Activated T-helper 1 cell treated with anti-CD3 and anti-CD28 coated beads, Interleukin-12 subunit alpha, Interleukin-12 subunit beta, Interleukin-2, Interleukin-4 antibody, amounts not matched to agents 30 ng/mL and 10 ng/mL and 1 ng/mL, durations not matched to agents 14 hours and 24 hours and 36 hours (primary cell): ENCODE results near the gene ENPP1. TPM values are rescaled to one million over a fixed set of nuclear protein-coding genes. Genes with fewer than 3 reads are reported as not detected.

Experiments used
- DNase-seq: peaks from one replicate; pipeline ENCODE4 v3.0.0; 2021; ENCODE audit warnings: low spot score
- H3K27ac Mint-ChIP-seq: one replicate; pipeline ENCODE4 v1.8.0; 2021; ENCODE audit warnings: mild to moderate bottlenecking, mixed read lengths
- H3K27me3 Mint-ChIP-seq: one replicate; pipeline ENCODE4 v1.8.0; 2022; ENCODE audit warnings: mild to moderate bottlenecking, moderate library complexity, mixed read lengths; ENCODE audit not compliant: insufficient read depth
- H3K36me3 Mint-ChIP-seq: one replicate; pipeline ENCODE4 v1.8.0; 2021; ENCODE audit warnings: low read depth, mixed read lengths
- H3K4me1 Mint-ChIP-seq: one replicate; pipeline ENCODE4 v1.8.0; 2021; ENCODE audit warnings: low read depth, mixed read lengths
- H3K4me3 Mint-ChIP-seq: one replicate; pipeline ENCODE4 v1.8.0; 2021; ENCODE audit warnings: mild to moderate bottlenecking, moderate library complexity, mixed read lengths
- H3K9me3 Mint-ChIP-seq: one replicate; pipeline ENCODE4 v1.8.0; 2021; ENCODE audit warnings: mixed read lengths
- intact Hi-C: fragments of 100-400 bp; cut with micrococcal nuclease; formaldehyde crosslinking; loops from one replicate; pipeline ENCODE4 v1.15.1; 2024
- total RNA-seq: library from RNA; stranded (reverse); gene quantifications from 2 replicates; pipeline ENCODE4 v1.2.3, GENCODE V29; 2022

The ENPP1 gene
- total RNA-seq, 1 donor from 2014 or later = 1.0 TPM

DNA sequence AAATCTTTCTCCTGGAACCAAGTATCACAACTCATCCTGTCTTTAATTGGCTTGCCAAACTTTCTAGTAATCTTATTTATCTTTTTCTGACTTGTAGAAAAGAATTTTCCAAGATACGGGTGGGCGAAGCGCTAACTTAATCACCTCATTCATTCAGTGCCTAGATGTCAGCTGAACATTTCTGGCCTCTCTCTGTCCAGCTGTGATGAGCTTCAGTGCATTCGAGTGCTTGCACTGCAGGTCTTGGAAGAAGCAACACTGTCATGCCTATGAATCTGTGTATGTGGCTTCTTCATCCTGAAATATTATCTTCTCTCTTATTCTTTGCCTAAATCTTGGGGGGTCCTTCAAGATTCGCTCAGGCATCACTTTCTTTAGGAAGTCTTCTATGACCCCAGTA, 16.3 kb upstream of the ENPP1 start:
- Mint-ChIP-seq H3K4me1 (no peaks in the 10 kb centered on the region), H3K36me3 (no peaks in the 10 kb centered on the region), H3K9me3 (no peaks in the 10 kb centered on the region), H3K27me3 (no peaks in the 10 kb centered on the region), H3K27ac (no peak overlapping the region), H3K4me3 (no peak overlapping the region)
- intact Hi-C loops = no loop called here
- no peak for DNase-seq

DNA sequence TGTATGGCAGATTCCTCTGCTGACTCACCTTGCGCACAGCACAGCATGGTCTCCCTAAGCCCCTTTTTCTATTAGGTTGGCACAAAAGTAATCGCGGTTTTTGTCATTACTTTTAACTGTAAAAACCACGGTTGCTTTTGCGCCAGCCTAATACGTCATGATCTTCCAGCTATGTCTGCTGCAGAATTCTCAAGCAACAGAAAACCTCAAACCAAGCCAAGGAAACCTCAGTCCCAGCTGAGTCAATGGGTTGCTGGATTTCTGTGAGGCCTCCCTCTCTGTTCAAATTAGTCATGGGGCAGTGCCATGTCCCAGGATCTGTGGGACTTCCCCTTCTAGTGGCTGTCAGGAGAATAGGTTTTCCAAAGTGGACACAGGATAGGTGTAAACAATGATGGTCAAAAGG, 15.7 kb upstream of the ENPP1 start:
- Mint-ChIP-seq H3K4me1 (no peaks in the 10 kb centered on the region), H3K36me3 (no peaks in the 10 kb centered on the region), H3K4me3 (no peak overlapping the region), H3K9me3 (no peaks in the 10 kb centered on the region), H3K27ac (no peak overlapping the region), H3K27me3 (no peaks in the 10 kb centered on the region)
- intact Hi-C loops = no loop called here
- DNase-seq = no peak

DNA sequence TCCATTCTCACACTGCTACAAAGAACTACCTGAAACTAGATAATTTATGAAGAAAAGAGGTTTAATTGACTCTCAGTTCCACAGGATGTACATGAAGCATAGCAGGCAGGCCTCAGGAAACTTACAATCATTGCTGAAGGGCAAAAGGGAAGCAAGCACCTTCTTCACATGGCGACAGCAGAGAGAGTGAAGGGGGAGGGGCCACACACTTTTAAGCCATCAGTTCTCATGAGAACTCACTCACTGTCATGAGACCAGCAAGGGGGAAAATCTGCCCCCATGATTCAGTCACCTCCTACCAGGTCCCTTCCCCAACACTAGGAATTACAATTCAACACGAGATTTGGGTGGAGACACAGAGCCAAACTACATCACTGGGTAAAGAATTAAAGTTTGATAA, 12.5 kb upstream of the ENPP1 start:
- H3K4me1 Mint-ChIP-seq = no peaks in the 10 kb centered on the region
- no peak overlapping the region for H3K4me3 Mint-ChIP-seq
- intact Hi-C loops = no loop called here
- DNase-seq = no peak
- H3K36me3 Mint-ChIP-seq = no peaks in the 10 kb centered on the region
- H3K27ac Mint-ChIP-seq = no peak overlapping the region
- H3K27me3 Mint-ChIP-seq = peaks cover 5% of the 10 kb centered on the region
- no peaks in the 10 kb centered on the region for H3K9me3 Mint-ChIP-seq

- Mint-ChIP-seq H3K27me3 (peaks cover 28% of the 10 kb centered on the region), H3K4me3 (no peak overlapping the region), H3K9me3 (no peaks in the 10 kb centered on the region), H3K27ac (no peak overlapping the region), H3K36me3 (no peaks in the 10 kb centered on the region), H3K4me1 (peaks cover 5% of the 10 kb centered on the region)
- intact Hi-C loops = loop anchor here (10.0 kb wide), 2 partner anchors 118 to 168 kb away; partner anchors contain the start of gene ENPP3
- DNase-seq = no peak
These were observed 5.5 kb upstream of the ENPP1 start for GRCh38 chr6:131802347-131802746.

- Mint-ChIP-seq H3K36me3 (no peaks in the 10 kb centered on the region), H3K4me3 (no peak overlapping the region), H3K27me3 (peaks cover 31% of the 10 kb centered on the region), H3K4me1 (peaks cover 7% of the 10 kb centered on the region), H3K9me3 (no peaks in the 10 kb centered on the region), H3K27ac (no peak overlapping the region)
- no peak for DNase-seq
- intact Hi-C loops = loop anchor here (10.0 kb wide), 2 partner anchors 118 to 168 kb away; partner anchors contain the start of gene ENPP3
These were observed 4.6 kb upstream of the ENPP1 start for GRCh38 chr6:131803007-131803769.

GRCh38 chr6:131804131-131804530, 3.7 kb upstream of the ENPP1 start:
- Mint-ChIP-seq H3K27me3 (peaks cover 38% of the 10 kb centered on the region), H3K4me3 (no peak overlapping the region), H3K4me1 (peaks cover 7% of the 10 kb centered on the region), H3K27ac (no peak overlapping the region), H3K9me3 (no peaks in the 10 kb centered on the region), H3K36me3 (no peaks in the 10 kb centered on the region)
- intact Hi-C loops = loop anchor here (10.0 kb wide), 2 partner anchors 119 to 169 kb away; partner anchors contain the start of gene ENPP3
- DNase-seq = no peak

GRCh38 chr6:131807321-131807643, 538 bp upstream of the ENPP1 start:
- DNase-seq = no peak
- Mint-ChIP-seq H3K27me3 (peaks cover 53% of the 10 kb centered on the region), H3K36me3 (no peaks in the 10 kb centered on the region), H3K9me3 (no peaks in the 10 kb centered on the region), H3K4me3 (peak overlapping the region; percentile 82), H3K27ac (no peak overlapping the region), H3K4me1 (peaks cover 7% of the 10 kb centered on the region)
- intact Hi-C loops = loop anchor here (10.0 kb wide), 2 partner anchors 122 to 172 kb away; partner anchors contain the start of gene ENPP3

DNA sequence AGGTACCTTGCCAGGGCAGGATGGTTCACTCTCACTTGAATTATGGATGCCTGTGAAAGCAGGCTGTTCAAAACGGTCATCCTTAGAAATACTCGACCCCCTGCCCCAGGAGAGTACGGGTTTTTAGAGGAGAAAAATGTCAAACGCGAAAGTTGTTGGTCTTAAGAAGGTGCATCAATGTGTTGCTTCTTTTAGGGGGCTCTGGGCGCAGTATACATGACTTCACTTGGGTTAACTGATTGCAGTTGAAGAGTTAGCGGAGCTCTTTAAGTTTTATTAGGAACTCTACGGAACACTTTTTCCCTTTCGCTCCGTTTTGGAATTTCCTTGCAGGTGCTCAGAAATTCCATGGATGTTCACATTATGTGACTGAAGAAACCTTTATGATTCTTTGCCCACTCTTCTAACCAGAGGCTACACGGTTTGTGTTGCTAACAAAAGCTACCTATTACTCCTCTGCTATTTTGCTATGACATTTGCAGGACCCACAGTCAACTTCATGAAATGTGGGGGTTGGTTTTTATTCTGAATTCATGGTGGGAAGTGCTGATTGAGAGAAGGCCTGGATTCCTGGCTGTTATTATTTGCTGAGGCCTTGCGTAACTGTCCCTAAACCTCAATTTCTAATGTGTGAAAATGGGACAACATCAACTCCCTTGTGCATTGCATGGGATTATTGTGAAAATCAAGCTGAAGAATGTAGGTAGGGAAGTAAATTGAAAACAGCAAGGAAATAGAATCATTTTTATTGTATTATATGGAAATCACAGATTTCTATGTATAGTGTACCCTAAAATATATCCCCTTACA, 845 bp downstream of the ENPP1 start:
- H3K36me3 Mint-ChIP-seq = no peaks in the 10 kb centered on the region
- peaks cover 7% of the 10 kb centered on the region for H3K4me1 Mint-ChIP-seq
- no peaks in the 10 kb centered on the region for H3K9me3 Mint-ChIP-seq
- intact Hi-C loops = loop anchor here (10.0 kb wide), 2 partner anchors 124 to 174 kb away; partner anchors contain the start of gene ENPP3
- no peak for DNase-seq
- no peak overlapping the region for H3K27ac Mint-ChIP-seq
- peaks cover 51% of the 10 kb centered on the region for H3K27me3 Mint-ChIP-seq
- H3K4me3 Mint-ChIP-seq = peak overlapping the region; percentile 70

- Mint-ChIP-seq H3K36me3 (no peaks in the 10 kb centered on the region), H3K4me1 (peaks cover 7% of the 10 kb centered on the region), H3K9me3 (no peaks in the 10 kb centered on the region), H3K27me3 (peaks cover 44% of the 10 kb centered on the region), H3K4me3 (no peak overlapping the region), H3K27ac (no peak overlapping the region)
- no peak for DNase-seq
- intact Hi-C loops = no loop called here
These were observed 3.7 kb downstream of the ENPP1 start for GRCh38 chr6:131811500-131811899.

DNA sequence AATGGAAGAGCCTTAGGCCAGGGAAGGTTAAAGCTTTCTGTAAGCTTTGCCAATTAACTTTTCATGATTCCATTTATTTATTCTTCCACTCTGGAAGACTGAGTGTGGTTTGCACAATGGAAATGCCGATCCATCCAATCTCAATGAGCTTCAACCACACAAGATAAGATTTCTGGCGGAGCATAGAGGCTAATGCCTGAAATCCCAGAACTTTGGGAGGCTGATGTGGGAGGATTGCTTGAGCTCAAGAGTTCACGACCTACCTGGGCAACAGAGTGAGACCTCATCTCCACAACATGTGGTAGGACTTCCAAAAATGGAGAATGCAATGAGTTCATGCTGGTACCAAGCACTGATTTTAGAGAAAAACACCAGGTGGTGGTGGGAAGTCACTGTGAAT, 6.2 kb downstream of the ENPP1 start:
- intact Hi-C loops = no loop called here

GRCh38 chr6:131816869-131817268, 9.0 kb downstream of the ENPP1 start:
- DNase-seq = no peak
- Mint-ChIP-seq H3K4me3 (no peak overlapping the region), H3K36me3 (no peaks in the 10 kb centered on the region), H3K27me3 (peaks cover 10% of the 10 kb centered on the region), H3K27ac (no peak overlapping the region), H3K9me3 (no peaks in the 10 kb centered on the region), H3K4me1 (no peaks in the 10 kb centered on the region)
- intact Hi-C loops = no loop called here

More for the DNA sequence above, 6.2 kb downstream of the ENPP1 start:
- DNase-seq = no peak
- no peak overlapping the region for H3K27ac Mint-ChIP-seq
- no peak overlapping the region for H3K4me3 Mint-ChIP-seq
- no peaks in the 10 kb centered on the region for H3K9me3 Mint-ChIP-seq
- no peaks in the 10 kb centered on the region for H3K4me1 Mint-ChIP-seq
- H3K36me3 Mint-ChIP-seq = no peaks in the 10 kb centered on the region
- peaks cover 28% of the 10 kb centered on the region for H3K27me3 Mint-ChIP-seq

DNA sequence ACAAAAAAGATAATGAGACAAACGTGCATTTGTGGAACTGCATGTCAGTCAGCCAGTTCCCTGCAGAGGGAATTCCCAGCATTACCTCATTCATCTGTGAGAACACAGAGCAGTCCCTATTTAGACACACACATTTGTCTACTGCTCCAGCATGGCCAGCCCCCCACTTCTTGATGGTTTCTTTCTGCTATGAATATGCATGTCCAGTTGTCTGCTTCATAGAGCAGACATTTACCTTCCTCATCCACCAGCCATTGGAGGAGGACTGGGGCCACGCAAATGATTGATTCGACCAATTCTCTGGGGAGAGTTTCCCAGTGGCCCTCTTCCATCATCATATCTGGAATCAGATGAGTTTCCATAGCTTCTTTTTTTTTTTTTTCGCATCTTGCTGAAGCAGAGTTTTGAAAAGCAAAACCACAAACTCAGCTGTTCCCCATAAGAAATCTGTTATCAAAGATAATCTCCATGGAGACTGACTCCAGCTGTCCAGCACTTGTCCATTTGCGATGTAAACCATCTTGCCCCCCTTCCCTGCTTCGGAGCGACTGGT, 11.8 kb downstream of the ENPP1 start:
- Mint-ChIP-seq H3K9me3 (no peaks in the 10 kb centered on the region), H3K4me1 (no peaks in the 10 kb centered on the region), H3K4me3 (no peak overlapping the region), H3K27me3 (peaks cover 13% of the 10 kb centered on the region), H3K27ac (no peak overlapping the region), H3K36me3 (no peaks in the 10 kb centered on the region)
- intact Hi-C loops = no loop called here
- DNase-seq = no peak
